ENCODE results near the gene NAA16. TPM values are rescaled to one million over a fixed set of nuclear protein-coding genes. Genes with fewer than 3 reads are reported as not detected.

The NAA16 gene
- total RNA-seq, 3 donors from 2014 or later, result 16.2 to 33.1 (median 22.0) TPM

- TF ChIP-seq POLR2A (IDR thresholded peaks at IDR 0.05) (no peak), CTCF (IDR thresholded peaks at IDR 0.05) (no peak), POLR2AphosphoS5 (IDR thresholded peaks at IDR 0.05) (no peak)
- peaks cover 0 to 3% of the 10 kb centered on the region in 2 donors for H3K9me3 ChIP-seq
- no peaks in the 10 kb centered on the region for H3K4me1 ChIP-seq
- no peaks in the 10 kb centered on the region for H3K36me3 ChIP-seq
- no peak overlapping the region for H3K4me3 ChIP-seq
- intact Hi-C loops (cut with DNase I; ENCODE audit: low total_unique reads), result no loop called here
- no peaks in the 10 kb centered on the region for H3K27me3 ChIP-seq
- DNase-seq (ENCODE audit: low spot score in 2 of 2), result no peak
- H3K27ac ChIP-seq, result no peak overlapping the region
These were observed 33.3 kb downstream of the NAA16 start for GRCh38 chr13:41344358-41344757.

GRCh38 chr13:41345165-41345913 is 34.3 kb downstream of the NAA16 start:
- no peaks in the 10 kb centered on the region for H3K27me3 ChIP-seq
- DNase-seq (ENCODE audit: low spot score in 2 of 2), result no peak
- no peaks in the 10 kb centered on the region for H3K36me3 ChIP-seq
- intact Hi-C loops (cut with DNase I; ENCODE audit: low total_unique reads), result no loop called here
- no peak overlapping the region for H3K4me3 ChIP-seq
- no peaks in the 10 kb centered on the region for H3K4me1 ChIP-seq
- no peak for TF ChIP-seq POLR2AphosphoS5 (IDR thresholded peaks at IDR 0.05)
- no peak for TF ChIP-seq CTCF (IDR thresholded peaks at IDR 0.05)
- no peak for TF ChIP-seq POLR2A (IDR thresholded peaks at IDR 0.05)
- H3K27ac ChIP-seq, result no peak overlapping the region
- H3K9me3 ChIP-seq, result peaks cover 0 to 3% of the 10 kb centered on the region in 2 donors

- TF ChIP-seq POLR2A (IDR thresholded peaks at IDR 0.05), result no peak
- TF ChIP-seq POLR2AphosphoS5 (IDR thresholded peaks at IDR 0.05), result no peak
- no peak for TF ChIP-seq CTCF (IDR thresholded peaks at IDR 0.05)
- Histone ChIP-seq H3K4me1 (no peaks in the 10 kb centered on the region), H3K9me3 (peaks cover 0 to 3% of the 10 kb centered on the region in 2 donors), H3K27me3 (no peaks in the 10 kb centered on the region), H3K36me3 (no peaks in the 10 kb centered on the region), H3K27ac (no peak overlapping the region), H3K4me3 (no peak overlapping the region)
- intact Hi-C loops (cut with DNase I; ENCODE audit: low total_unique reads), result no loop called here
- no peak for DNase-seq (ENCODE audit: low spot score in 2 of 2)
These were observed 35.0 kb downstream of the NAA16 start for GRCh38 chr13:41345914-41346589.

- no peaks in the 10 kb centered on the region for H3K4me1 ChIP-seq
- TF ChIP-seq POLR2AphosphoS5 (IDR thresholded peaks at IDR 0.05) (no peak), CTCF (IDR thresholded peaks at IDR 0.05) (peak; percentile 62 to 80 (median 73))
- H3K27me3 ChIP-seq, result no peaks in the 10 kb centered on the region
- no peak overlapping the region for H3K4me3 ChIP-seq
- H3K27ac ChIP-seq, result no peak overlapping the region
- DNase-seq (ENCODE audit: low spot score in 2 of 2), result no peak
- intact Hi-C loops (cut with DNase I; ENCODE audit: low total_unique reads), result no loop called here
- H3K9me3 ChIP-seq, result no peaks in the 10 kb centered on the region
- no peaks in the 10 kb centered on the region for H3K36me3 ChIP-seq
These were observed 42.1 kb downstream of the NAA16 start for GRCh38 chr13:41352935-41353840.

Data from breast epithelium (tissue), 4 donors.